SJCRH30 (cell line): ENCODE measurements around the gene MKRN2OS. TPM values are rescaled to one million over a fixed set of nuclear protein-coding genes. Genes with fewer than 3 reads are reported as not detected.

ENCODE experiments used
- total RNA-seq: library from RNA; depleted of rRNA; stranded (reverse); fragments of >200 nt; shearing (Covaris generic); gene quantifications from 2 replicates; pipeline ENCODE4 v1.2.3, GENCODE V29; 2014; rRNA removed

The MKRN2OS gene
- total RNA-seq, 1 experiment from 2014 or later: not detected

Other genes with a start within 250 kb of the MKRN2OS start
- gene TSEN2, start 61.0 kb downstream of the MKRN2OS start, total RNA-seq: 16.6 and 17.2 TPM in 2 replicates
- 34.0 and 38.9 TPM in 2 replicates for gene MKRN2, start 11.6 kb upstream of the MKRN2OS start, total RNA-seq
- gene RAF1, start 118.6 kb upstream of the MKRN2OS start, total RNA-seq: 125 and 129 TPM in 2 replicates
- gene TMEM40, start 213.8 kb upstream of the MKRN2OS start, total RNA-seq: 0.10 TPM in 1 of 2 replicates, not detected in the other